Hematopoietic multipotent progenitor cell treated with erythropoietin and hydrocortisone succinate and interleukin-3 and kit ligand, for 6 days (in vitro differentiated cells): Measurements from ENCODE around the gene INTS2.
"Not testable (repeated sequence)": the region's sequence is repeated elsewhere in the genome, so short reads cannot be mapped to it uniquely, and the experiment has no call there.

Experiments
- DNase-seq: peaks from one replicate; pipeline ENCODE4 v3.0.0-alpha.2; 2015

INTS2 gene, protein sequence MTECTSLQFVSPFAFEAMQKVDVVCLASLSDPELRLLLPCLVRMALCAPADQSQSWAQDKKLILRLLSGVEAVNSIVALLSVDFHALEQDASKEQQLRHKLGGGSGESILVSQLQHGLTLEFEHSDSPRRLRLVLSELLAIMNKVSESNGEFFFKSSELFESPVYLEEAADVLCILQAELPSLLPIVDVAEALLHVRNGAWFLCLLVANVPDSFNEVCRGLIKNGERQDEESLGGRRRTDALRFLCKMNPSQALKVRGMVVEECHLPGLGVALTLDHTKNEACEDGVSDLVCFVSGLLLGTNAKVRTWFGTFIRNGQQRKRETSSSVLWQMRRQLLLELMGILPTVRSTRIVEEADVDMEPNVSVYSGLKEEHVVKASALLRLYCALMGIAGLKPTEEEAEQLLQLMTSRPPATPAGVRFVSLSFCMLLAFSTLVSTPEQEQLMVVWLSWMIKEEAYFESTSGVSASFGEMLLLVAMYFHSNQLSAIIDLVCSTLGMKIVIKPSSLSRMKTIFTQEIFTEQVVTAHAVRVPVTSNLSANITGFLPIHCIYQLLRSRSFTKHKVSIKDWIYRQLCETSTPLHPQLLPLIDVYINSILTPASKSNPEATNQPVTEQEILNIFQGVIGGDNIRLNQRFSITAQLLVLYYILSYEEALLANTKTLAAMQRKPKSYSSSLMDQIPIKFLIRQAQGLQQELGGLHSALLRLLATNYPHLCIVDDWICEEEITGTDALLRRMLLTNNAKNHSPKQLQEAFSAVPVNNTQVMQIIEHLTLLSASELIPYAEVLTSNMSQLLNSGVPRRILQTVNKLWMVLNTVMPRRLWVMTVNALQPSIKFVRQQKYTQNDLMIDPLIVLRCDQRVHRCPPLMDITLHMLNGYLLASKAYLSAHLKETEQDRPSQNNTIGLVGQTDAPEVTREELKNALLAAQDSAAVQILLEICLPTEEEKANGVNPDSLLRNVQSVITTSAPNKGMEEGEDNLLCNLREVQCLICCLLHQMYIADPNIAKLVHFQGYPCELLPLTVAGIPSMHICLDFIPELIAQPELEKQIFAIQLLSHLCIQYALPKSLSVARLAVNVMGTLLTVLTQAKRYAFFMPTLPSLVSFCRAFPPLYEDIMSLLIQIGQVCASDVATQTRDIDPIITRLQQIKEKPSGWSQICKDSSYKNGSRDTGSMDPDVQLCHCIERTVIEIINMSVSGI

GRCh38 chr17:61927208-61928100 lies at the start of gene INTS2:
Gene INTS2 (minus strand): TSS chr17:61927982. CDS start chr17:61926644, 1,338 bp downstream.
- DNase-seq = peak; percentile 97

GRCh38 chr17:61974115-61974514 lies 46.3 kb upstream of the INTS2 start:
- DNase-seq = no peak

DNA sequence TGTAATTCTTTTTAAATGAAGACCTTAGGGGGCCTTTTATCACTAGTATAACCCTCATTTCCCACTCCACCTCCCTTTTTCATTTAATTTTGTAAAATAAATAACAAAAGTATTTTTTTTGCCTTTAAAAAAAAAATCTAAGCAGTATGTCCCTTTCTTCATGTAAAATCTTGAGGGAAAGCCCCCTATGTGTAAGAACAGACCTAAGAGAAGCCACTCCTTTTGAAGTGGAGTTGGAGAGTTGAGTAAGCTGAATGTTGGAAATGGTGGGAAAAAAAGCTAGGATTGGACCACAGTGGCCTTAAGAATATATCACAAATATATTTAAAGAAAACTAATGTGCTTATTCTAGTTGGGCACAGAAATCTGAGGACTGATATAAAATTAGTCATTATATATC lies 44.5 kb upstream of the INTS2 start:
- DNase-seq = no peak

- peak; percentile 43 for DNase-seq
These were observed 42.2 kb upstream of the INTS2 start for GRCh38 chr17:61970030-61970429.

GRCh38 chr17:61968757-61969156 lies 41.0 kb upstream of the INTS2 start:
- no peak for DNase-seq

GRCh38 chr17:61967729-61968128 lies 39.9 kb upstream of the INTS2 start:
- no peak for DNase-seq

DNA sequence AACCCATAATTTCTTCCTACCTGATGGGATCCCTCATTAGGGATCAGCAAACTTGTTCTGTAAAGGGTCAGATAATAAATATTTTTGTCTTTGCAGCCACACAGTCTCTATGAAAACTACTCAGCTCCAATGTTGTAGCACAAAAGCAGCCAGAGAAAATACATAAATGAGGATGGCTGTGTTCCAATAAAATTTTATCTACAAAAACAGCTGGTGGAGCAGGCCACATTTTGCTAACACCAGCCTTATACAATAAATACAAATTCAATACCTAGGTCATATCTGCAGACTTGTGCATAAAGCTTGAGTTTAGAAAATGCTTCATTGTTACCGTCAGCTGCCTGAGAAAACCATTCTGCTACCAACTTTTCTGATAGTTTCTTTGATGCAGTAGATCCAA lies 38.4 kb upstream of the INTS2 start:
- peak; percentile 89 for DNase-seq

- no peak for DNase-seq
These were observed 27.8 kb upstream of the INTS2 start for GRCh38 chr17:61955619-61956018.

- no peak for DNase-seq
These were observed 19.7 kb upstream of the INTS2 start for GRCh38 chr17:61947367-61948078.

DNA sequence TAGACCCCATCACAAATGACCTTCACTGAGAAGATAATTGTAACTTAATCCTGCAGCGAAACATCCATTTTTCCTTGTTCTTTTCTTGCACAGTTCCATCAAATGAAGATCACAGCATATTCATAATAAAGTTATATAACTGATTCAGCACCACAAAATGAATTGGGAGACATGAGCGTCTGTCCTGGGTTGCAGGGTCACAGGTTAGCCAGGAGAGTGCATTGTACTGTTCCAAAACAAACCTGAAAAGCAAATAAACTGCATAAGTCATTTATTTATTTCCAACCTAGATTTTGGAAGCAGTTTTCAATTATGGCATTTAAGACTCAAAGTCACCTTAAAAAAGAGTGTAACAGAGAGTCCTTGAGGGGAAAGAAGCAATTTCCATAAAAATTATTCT lies 18.6 kb upstream of the INTS2 start:
- DNase-seq = no peak

DNA sequence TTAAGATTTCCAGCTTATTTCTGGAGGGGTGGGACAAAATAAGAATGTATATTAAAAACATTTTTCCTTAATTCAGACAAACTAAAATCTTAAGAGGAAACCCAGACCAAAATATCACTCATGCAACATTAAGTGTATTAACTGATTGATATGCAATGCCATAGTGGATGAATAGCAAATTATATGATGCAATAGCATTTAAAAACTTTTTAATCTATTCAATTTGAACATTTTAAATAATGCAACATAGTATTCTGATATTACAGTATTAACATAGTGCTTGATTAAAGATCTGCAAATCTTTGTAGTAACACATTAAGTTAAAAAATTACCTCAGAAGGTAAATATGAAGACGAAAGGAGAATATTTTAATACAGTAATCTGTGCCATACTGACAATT lies 15.3 kb upstream of the INTS2 start:
- DNase-seq = no peak

- no peak for DNase-seq
These were observed 14.3 kb upstream of the INTS2 start for GRCh38 chr17:61942085-61942484.

DNA sequence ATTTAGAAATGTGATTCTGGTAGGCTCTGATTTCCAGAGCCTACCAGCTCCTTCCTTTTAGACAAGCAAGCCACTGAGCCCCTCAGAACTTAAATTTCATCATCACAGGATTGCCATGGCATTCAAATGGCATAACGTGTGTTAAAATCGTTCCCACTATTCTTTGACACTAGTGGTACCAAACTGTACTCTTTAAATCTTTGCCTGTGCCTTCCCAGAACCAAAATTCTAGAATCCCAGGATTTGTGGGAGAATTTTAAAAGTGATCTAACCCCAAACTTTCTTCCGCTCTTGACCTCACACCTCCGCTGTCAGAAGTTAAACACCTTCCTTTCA lies 287 bp upstream of the INTS2 start:
- DNase-seq = no peak

- no peak for DNase-seq
These were observed 965 bp downstream of the INTS2 start for GRCh38 chr17:61926826-61927207.

- DNase-seq = not testable (repeated sequence)
These were observed 12.6 kb downstream of the INTS2 start for GRCh38 chr17:61915162-61915561.

GRCh38 chr17:61908292-61909037 lies 19.3 kb downstream of the INTS2 start:
- no peak for DNase-seq

GRCh38 chr17:61907361-61907760 lies 20.4 kb downstream of the INTS2 start:
- no peak for DNase-seq

DNA sequence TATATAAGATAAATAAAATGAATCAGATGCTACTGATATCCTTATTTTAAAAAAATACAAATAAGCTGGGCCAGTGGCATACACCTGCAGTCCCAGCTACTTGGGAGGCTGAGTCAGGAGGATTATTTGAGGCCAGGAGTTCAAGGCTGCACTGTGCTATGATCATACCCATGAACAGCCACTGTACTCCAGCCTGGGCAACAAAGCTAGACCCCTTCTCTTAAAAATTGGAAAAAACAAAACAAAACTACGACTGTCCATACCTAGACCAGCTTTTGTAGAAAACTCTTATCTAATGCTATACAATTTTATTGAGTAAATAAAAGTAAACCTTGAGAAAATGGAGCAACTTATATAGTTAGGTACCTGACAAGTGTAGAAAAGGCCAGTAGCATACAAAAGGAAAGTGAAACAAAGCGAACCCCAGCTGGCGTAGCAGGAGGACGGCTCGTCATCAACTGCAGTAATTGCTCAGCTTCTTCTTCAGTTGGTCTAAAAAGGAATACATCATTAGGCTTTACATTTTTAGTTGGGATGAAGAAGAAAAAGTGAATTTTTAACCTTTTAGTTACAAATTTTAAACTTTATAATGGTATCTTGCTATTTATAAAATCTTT lies 23.6 kb downstream of the INTS2 start:
- DNase-seq = no peak

DNA sequence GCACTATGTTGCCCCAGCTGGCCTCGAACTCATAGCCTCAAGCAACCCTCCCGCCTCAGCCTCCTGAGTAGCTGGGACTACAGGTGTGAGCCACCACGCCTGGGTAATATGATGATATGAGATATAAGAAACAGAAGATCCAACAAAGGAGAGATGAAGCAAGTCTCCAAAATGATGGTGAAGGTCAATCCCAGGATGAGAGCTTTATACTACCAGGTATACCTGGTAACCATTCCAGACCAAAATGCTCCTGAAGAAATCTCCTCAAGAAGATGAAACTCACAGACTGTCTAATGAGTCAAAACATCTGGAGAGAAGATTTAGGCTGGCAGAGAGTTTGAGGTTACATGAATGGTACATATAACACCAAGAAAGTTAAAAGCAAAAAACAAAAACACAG lies 24.5 kb downstream of the INTS2 start:
- DNase-seq = no peak

GRCh38 chr17:61897548-61898180 lies 30.1 kb downstream of the INTS2 start:
- DNase-seq = no peak
